ENCODE results near the gene LARGE1. TPM values are rescaled to one million over a fixed set of nuclear protein-coding genes. Genes with fewer than 3 reads are reported as not detected.

The LARGE1 gene
- total RNA-seq, 2 experiments from 2014 or later, result 0.18 to 0.38 TPM

GRCh38 chr22:33806191-33806590, 114.1 kb downstream of the LARGE1 start:
- DNase-seq, result no peak
- no peaks in the 10 kb centered on the region for H3K4me1 Mint-ChIP-seq
- no peaks in the 10 kb centered on the region for H3K36me3 Mint-ChIP-seq (ENCODE audit: low read depth)
- peaks cover 24% of the 10 kb centered on the region for H3K9me3 Mint-ChIP-seq
- no peak overlapping the region for H3K27ac Mint-ChIP-seq
- no peaks in the 10 kb centered on the region for H3K27me3 Mint-ChIP-seq
- ChIA-PET POLR2A (no interaction called here), CTCF (no interaction called here)
- H3K4me3 Mint-ChIP-seq, result no peak overlapping the region

GRCh38 chr22:33803371-33804282, 116.6 kb downstream of the LARGE1 start:
- H3K4me1 Mint-ChIP-seq, result no peaks in the 10 kb centered on the region
- H3K9me3 Mint-ChIP-seq, result peaks cover 30% of the 10 kb centered on the region
- POLR2A ChIA-PET, result no interaction called here
- no peak overlapping the region for H3K27ac Mint-ChIP-seq
- CTCF ChIA-PET, result no interaction called here
- DNase-seq, result no peak
- H3K36me3 Mint-ChIP-seq (ENCODE audit: low read depth), result no peaks in the 10 kb centered on the region
- no peak overlapping the region for H3K4me3 Mint-ChIP-seq
- no peaks in the 10 kb centered on the region for H3K27me3 Mint-ChIP-seq

- Mint-ChIP-seq H3K27me3 (no peaks in the 10 kb centered on the region), H3K36me3 (ENCODE audit: low read depth) (no peaks in the 10 kb centered on the region), H3K27ac (no peak overlapping the region), H3K4me3 (no peak overlapping the region), H3K4me1 (no peaks in the 10 kb centered on the region), H3K9me3 (peaks cover 32% of the 10 kb centered on the region)
- no peak for DNase-seq
- ChIA-PET POLR2A (no interaction called here), CTCF (no interaction called here)
Measured at GRCh38 chr22:33798401-33798800, 121.9 kb downstream of the LARGE1 start.

- ChIA-PET POLR2A (no interaction called here), CTCF (no interaction called here)
- no peaks in the 10 kb centered on the region for H3K4me1 Mint-ChIP-seq
- H3K4me3 Mint-ChIP-seq, result no peak overlapping the region
- no peaks in the 10 kb centered on the region for H3K36me3 Mint-ChIP-seq (ENCODE audit: low read depth)
- DNase-seq, result no peak
- no peaks in the 10 kb centered on the region for H3K27me3 Mint-ChIP-seq
- peaks cover 29% of the 10 kb centered on the region for H3K9me3 Mint-ChIP-seq
- H3K27ac Mint-ChIP-seq, result no peak overlapping the region
Measured at GRCh38 chr22:33796494-33796893, 123.8 kb downstream of the LARGE1 start.

- ChIA-PET POLR2A (no interaction called here), CTCF (no interaction called here)
- H3K27ac Mint-ChIP-seq, result no peak overlapping the region
- no peaks in the 10 kb centered on the region for H3K36me3 Mint-ChIP-seq (ENCODE audit: low read depth)
- H3K27me3 Mint-ChIP-seq, result no peaks in the 10 kb centered on the region
- no peak for DNase-seq
- H3K9me3 Mint-ChIP-seq, result peaks cover 20% of the 10 kb centered on the region
- H3K4me3 Mint-ChIP-seq, result no peak overlapping the region
- no peaks in the 10 kb centered on the region for H3K4me1 Mint-ChIP-seq
Measured at GRCh38 chr22:33793475-33793874, 126.8 kb downstream of the LARGE1 start.

- ChIA-PET CTCF (no interaction called here), POLR2A (no interaction called here)
- Mint-ChIP-seq H3K27me3 (no peaks in the 10 kb centered on the region), H3K27ac (no peak overlapping the region), H3K4me1 (no peaks in the 10 kb centered on the region), H3K36me3 (ENCODE audit: low read depth) (no peaks in the 10 kb centered on the region), H3K4me3 (no peak overlapping the region), H3K9me3 (peaks cover 22% of the 10 kb centered on the region)
- DNase-seq, result no peak
Measured at GRCh38 chr22:33792832-33793231, 127.4 kb downstream of the LARGE1 start.

GRCh38 chr22:33789690-33790253, 130.5 kb downstream of the LARGE1 start:
- H3K9me3 Mint-ChIP-seq, result peaks cover 24% of the 10 kb centered on the region
- no peak overlapping the region for H3K27ac Mint-ChIP-seq
- no peaks in the 10 kb centered on the region for H3K4me1 Mint-ChIP-seq
- H3K4me3 Mint-ChIP-seq, result no peak overlapping the region
- DNase-seq, result no peak
- POLR2A ChIA-PET, result no interaction called here
- CTCF ChIA-PET, result no interaction called here
- H3K27me3 Mint-ChIP-seq, result no peaks in the 10 kb centered on the region
- H3K36me3 Mint-ChIP-seq (ENCODE audit: low read depth), result no peaks in the 10 kb centered on the region

- no peaks in the 10 kb centered on the region for H3K36me3 Mint-ChIP-seq (ENCODE audit: low read depth)
- H3K9me3 Mint-ChIP-seq, result peaks cover 28% of the 10 kb centered on the region
- no peak overlapping the region for H3K27ac Mint-ChIP-seq
- POLR2A ChIA-PET, result no interaction called here
- CTCF ChIA-PET, result no interaction called here
- no peaks in the 10 kb centered on the region for H3K4me1 Mint-ChIP-seq
- H3K4me3 Mint-ChIP-seq, result no peak overlapping the region
- H3K27me3 Mint-ChIP-seq, result no peaks in the 10 kb centered on the region
- DNase-seq, result no peak
Measured at GRCh38 chr22:33788927-33789326, 131.3 kb downstream of the LARGE1 start.

- Mint-ChIP-seq H3K27ac (no peak overlapping the region), H3K4me1 (no peaks in the 10 kb centered on the region), H3K36me3 (ENCODE audit: low read depth) (no peaks in the 10 kb centered on the region), H3K9me3 (peaks cover 24% of the 10 kb centered on the region), H3K4me3 (no peak overlapping the region), H3K27me3 (no peaks in the 10 kb centered on the region)
- DNase-seq, result no peak
- ChIA-PET CTCF (no interaction called here), POLR2A (no interaction called here)
Measured at GRCh38 chr22:33787645-33788456, 132.4 kb downstream of the LARGE1 start.

- H3K4me3 Mint-ChIP-seq, result no peak overlapping the region
- POLR2A ChIA-PET, result no interaction called here
- no peaks in the 10 kb centered on the region for H3K27me3 Mint-ChIP-seq
- no peaks in the 10 kb centered on the region for H3K36me3 Mint-ChIP-seq (ENCODE audit: low read depth)
- DNase-seq, result no peak
- H3K27ac Mint-ChIP-seq, result no peak overlapping the region
- peaks cover 27% of the 10 kb centered on the region for H3K9me3 Mint-ChIP-seq
- CTCF ChIA-PET, result no interaction called here
- H3K4me1 Mint-ChIP-seq, result no peaks in the 10 kb centered on the region
Measured at GRCh38 chr22:33786149-33786548, 134.1 kb downstream of the LARGE1 start.

- CTCF ChIA-PET, result no interaction called here
- H3K4me3 Mint-ChIP-seq, result no peak overlapping the region
- no peaks in the 10 kb centered on the region for H3K27me3 Mint-ChIP-seq
- no peaks in the 10 kb centered on the region for H3K4me1 Mint-ChIP-seq
- no peaks in the 10 kb centered on the region for H3K36me3 Mint-ChIP-seq (ENCODE audit: low read depth)
- no peak overlapping the region for H3K27ac Mint-ChIP-seq
- POLR2A ChIA-PET, result no interaction called here
- no peak for DNase-seq
- H3K9me3 Mint-ChIP-seq, result peaks cover 27% of the 10 kb centered on the region
Measured at GRCh38 chr22:33785283-33785968, 134.8 kb downstream of the LARGE1 start.

- POLR2A ChIA-PET, result no interaction called here
Measured at GRCh38 chr22:33781411-33781810, 138.9 kb downstream of the LARGE1 start.

GRCh38 chr22:33780531-33781136, 139.6 kb downstream of the LARGE1 start:
- Mint-ChIP-seq H3K27ac (no peak overlapping the region), H3K36me3 (ENCODE audit: low read depth) (no peaks in the 10 kb centered on the region), H3K9me3 (peaks cover 42% of the 10 kb centered on the region), H3K4me1 (no peaks in the 10 kb centered on the region), H3K27me3 (no peaks in the 10 kb centered on the region), H3K4me3 (no peak overlapping the region)
- no peak for DNase-seq
- CTCF ChIA-PET, result no interaction called here
- POLR2A ChIA-PET, result no interaction called here

More at GRCh38 chr22:33781411-33781810, 138.9 kb downstream of the LARGE1 start:
- no peaks in the 10 kb centered on the region for H3K36me3 Mint-ChIP-seq (ENCODE audit: low read depth)
- no peaks in the 10 kb centered on the region for H3K27me3 Mint-ChIP-seq
- peaks cover 37% of the 10 kb centered on the region for H3K9me3 Mint-ChIP-seq
- no peak overlapping the region for H3K27ac Mint-ChIP-seq
- no peak overlapping the region for H3K4me3 Mint-ChIP-seq
- DNase-seq, result no peak
- CTCF ChIA-PET, result no interaction called here
- no peaks in the 10 kb centered on the region for H3K4me1 Mint-ChIP-seq

All from activated CD4-positive, alpha-beta memory T cell treated with anti-CD3 and anti-CD28 coated beads, Interleukin-2, amount 10 ng/mL, durations not matched to agents 7 days and 5 days (primary cell).